ENCODE results near the gene FBL.

GRCh38 chr19:39825531-39826076 is 20.6 kb downstream of the FBL start:
- TF ChIP-seq CTCF (IDR thresholded peaks at IDR 0.05) (no peak), POLR2AphosphoS5 (IDR thresholded peaks at IDR 0.05; ENCODE audit: low read depth, low read length) (no peak), REST (IDR thresholded peaks at IDR 0.05; ENCODE audit: insufficient read depth in 1 of 2, low read depth in 2 of 2, low read length in 1 of 2) (no peak), SIN3A (IDR thresholded peaks at IDR 0.05; ENCODE audit: borderline replicate concordance, insufficient read depth, low read depth, low read length) (no peak)

All from Panc1 (cell line).